Breast epithelium (tissue), 4 donors: ENCODE data around the gene FRRS1. TPM values are rescaled to one million over a fixed set of nuclear protein-coding genes. Genes with fewer than 3 reads are reported as not detected.

Experiments used
- DNase-seq, 2 donors: peaks; one replicate each; pipeline ENCODE4 v3.0.0-alpha.2; 2019; ENCODE audit warnings: low spot score in 2 of 2
- H3K27ac ChIP-seq, 2 donors: fragments of 200-600 bp; sonication (generic) in 1 of 2; one replicate each; pipeline ENCODE4 v1.5.1; 2016 to 2019; ENCODE audit warnings: mild to moderate bottlenecking in 1 of 2
- H3K27me3 ChIP-seq, 2 donors: fragments of 200-600 bp; sonication (generic) in 1 of 2; one replicate each; pipeline versions ENCODE4 v1.5.1 to v1.6.0; 2017 to 2019; ENCODE audit warnings: control low read depth in 1 of 2, mild to moderate bottlenecking in 1 of 2
- H3K36me3 ChIP-seq: fragments of 200-600 bp; one replicate; pipeline ENCODE4 v1.5.1; 2019
- H3K4me1 ChIP-seq, 2 donors: fragments of 200-600 bp; sonication (generic); one replicate each; pipeline ENCODE4 v1.5.1; 2016 to 2019; ENCODE audit warnings: control low read depth in 1 of 2
- H3K4me3 ChIP-seq, 3 donors: fragments of 200-600 bp; sonication (generic); 1 replicate in 2 of 3; 2 replicates in 1 of 3; pipeline ENCODE4 v1.5.1; 2016 to 2019; ENCODE audit warnings: mild to moderate bottlenecking in 3 of 3, moderate library complexity in 2 of 3
- H3K9me3 ChIP-seq, 2 donors: fragments of 200-600 bp; sonication (generic) in 1 of 2; one replicate each; pipeline ENCODE4 v1.5.1; 2016 to 2019; ENCODE audit warnings: control low read depth in 1 of 2
- CTCF ChIP-seq, 3 donors: fragments of 450-650 bp; IDR thresholded peaks; one replicate each; pipeline ENCODE4 v1.5.1; 2016 to 2017; ENCODE audit warnings: antibody characterized with exemption in 3 of 3, mild to moderate bottlenecking in 3 of 3, moderate library complexity in 3 of 3
- POLR2A ChIP-seq: fragments of 450-650 bp; IDR thresholded peaks from one replicate; pipeline ENCODE4 v1.6.1; 2016; ENCODE audit warnings: antibody characterized with exemption, mild to moderate bottlenecking, moderate library complexity
- POLR2AphosphoS5 ChIP-seq, 3 donors: sonication (generic); formaldehyde crosslinking; IDR thresholded peaks; one replicate each; pipeline ENCODE4 v1.6.1; 2017; ENCODE audit warnings: antibody characterized with exemption in 3 of 3
- intact Hi-C: fragments of 100-400 bp; cut with DNase I; formaldehyde crosslinking; loops from one replicate; pipeline ENCODE4 v1.15.1; 2023; ENCODE audit warnings: low total_unique reads
- total RNA-seq, 3 donors: library from RNA; depleted of rRNA; stranded (reverse); fragments of >200 nt; gene quantifications; one replicate each; pipeline ENCODE4 v1.1.0, GENCODE V29; 2016

FRRS1 gene
- total RNA-seq, 3 donors from 2014 or later = 12.1 to 21.1 (median 12.5) TPM

- TF ChIP-seq CTCF (IDR thresholded peaks at IDR 0.05) (no peak), POLR2AphosphoS5 (IDR thresholded peaks at IDR 0.05) (peak; percentile 75 to 96 (median 93))
- peaks cover 0 to 13% of the 10 kb centered on the region in 2 donors for H3K4me1 ChIP-seq
- no peaks in the 10 kb centered on the region for H3K27me3 ChIP-seq
- intact Hi-C loops = no loop called here
- H3K4me3 ChIP-seq = no peak overlapping the region
- DNase-seq = peak; percentile 62 to 85
- peak overlapping the region; percentile 81 to 88 for H3K27ac ChIP-seq
- no peaks in the 10 kb centered on the region for H3K36me3 ChIP-seq
- H3K9me3 ChIP-seq = no peaks in the 10 kb centered on the region
These were observed 103.8 kb downstream of the FRRS1 start for GRCh38 chr1:99662539-99663080.

GRCh38 chr1:99661780-99662179 is 104.7 kb downstream of the FRRS1 start:
- TF ChIP-seq CTCF (IDR thresholded peaks at IDR 0.05) (no peak), POLR2AphosphoS5 (IDR thresholded peaks at IDR 0.05) (no peak), POLR2A (no peak)
- Histone ChIP-seq H3K9me3 (no peaks in the 10 kb centered on the region), H3K27ac (peak overlapping the region; percentile 81 to 88), H3K4me1 (peaks cover 0 to 13% of the 10 kb centered on the region in 2 donors), H3K36me3 (no peaks in the 10 kb centered on the region), H3K4me3 (no peak overlapping the region), H3K27me3 (no peaks in the 10 kb centered on the region)
- no peak for DNase-seq
- intact Hi-C loops = no loop called here

- Histone ChIP-seq H3K27ac (peak overlapping the region; percentile 81 to 88), H3K36me3 (no peaks in the 10 kb centered on the region), H3K27me3 (no peaks in the 10 kb centered on the region), H3K9me3 (no peaks in the 10 kb centered on the region), H3K4me3 (no peak overlapping the region), H3K4me1 (peaks cover 0 to 13% of the 10 kb centered on the region in 2 donors)
- TF ChIP-seq CTCF (IDR thresholded peaks at IDR 0.05) (no peak), POLR2AphosphoS5 (IDR thresholded peaks at IDR 0.05) (no peak), POLR2A (no peak)
- DNase-seq = no peak
- intact Hi-C loops = no loop called here
These were observed 105.9 kb downstream of the FRRS1 start for GRCh38 chr1:99660496-99660895.

- no peaks in the 10 kb centered on the region for H3K36me3 ChIP-seq
- TF ChIP-seq POLR2A (no peak), POLR2AphosphoS5 (IDR thresholded peaks at IDR 0.05) (peak in 1 of 3 donors; percentile 50)
- H3K27ac ChIP-seq = peak overlapping the region; percentile 81 to 88
- peak in 1 of 2 donors; percentile 36 for DNase-seq
- H3K9me3 ChIP-seq = no peaks in the 10 kb centered on the region
- peaks cover 0 to 13% of the 10 kb centered on the region in 2 donors for H3K4me1 ChIP-seq
- intact Hi-C loops = no loop called here
- H3K27me3 ChIP-seq = no peaks in the 10 kb centered on the region
- H3K4me3 ChIP-seq = peak overlapping the region in 1 of 3 donors; percentile 12
These were observed 106.7 kb downstream of the FRRS1 start for GRCh38 chr1:99659755-99660210.

Other genes with a start within 250 kb of the FRRS1 start
- 10 to 100 TPM; 35.3 to 96.7 (median 77.7) TPM for gene PALMD, start 120.5 kb downstream of the FRRS1 start, total RNA-seq
- 10 to 100 TPM; 18.4 to 31.6 (median 26.6) TPM for gene AGL, start 83.7 kb upstream of the FRRS1 start, total RNA-seq
- 10 to 100 TPM; 31.8 to 41.7 (median 36.5) TPM for gene SLC35A3, start 203.4 kb upstream of the FRRS1 start, total RNA-seq